Progenitor cell of endocrine pancreas (in vitro differentiated cells): Measurements from ENCODE around the gene GUCY1A2. TPM values are rescaled to one million over a fixed set of nuclear protein-coding genes. Genes with fewer than 3 reads are reported as not detected.

ENCODE experiments used
- DNase-seq: peaks from one replicate; pipeline ENCODE4 v3.0.0; 2021; ENCODE audit warnings: low spot score; ENCODE audit not compliant: unreplicated experiment
- H3K27ac Mint-ChIP-seq: 2 replicates; pipeline ENCODE4 v1.8.0; 2021; ENCODE audit warnings: mild to moderate bottlenecking, moderate library complexity, mixed read lengths
- H3K27me3 Mint-ChIP-seq: 2 replicates; pipeline ENCODE4 v1.8.0; 2021; ENCODE audit warnings: mixed read lengths
- H3K36me3 Mint-ChIP-seq: 2 replicates; pipeline ENCODE4 v1.8.0; 2022; ENCODE audit warnings: mixed read lengths; ENCODE audit not compliant: insufficient read depth
- H3K4me1 Mint-ChIP-seq: 2 replicates; pipeline ENCODE4 v1.8.0; 2021; ENCODE audit warnings: low read depth, mixed read lengths
- H3K4me3 Mint-ChIP-seq: 2 replicates; pipeline ENCODE4 v1.8.0; 2021; ENCODE audit warnings: low read depth, mild to moderate bottlenecking, moderate library complexity, mixed read lengths
- H3K9me3 Mint-ChIP-seq: 2 replicates; pipeline ENCODE4 v1.8.0; 2021; ENCODE audit warnings: low read depth, mixed read lengths
- total RNA-seq: library from RNA; stranded (reverse); gene quantifications from 2 replicates; pipeline ENCODE4 v1.2.1, GENCODE V29; 2021
- TF ChIP-seq, protein P1 (sequence below): fragments of 200-600 bp; sonication (generic); IDR thresholded peaks from one replicate; pipeline ENCODE4 v1.5.0; 2021; ENCODE audit warnings: antibody characterized with exemption, mild to moderate bottlenecking; ENCODE audit not compliant: unreplicated experiment

GUCY1A2 gene
- total RNA-seq, 1 donor from 2014 or later: 38.5 TPM

DNA sequence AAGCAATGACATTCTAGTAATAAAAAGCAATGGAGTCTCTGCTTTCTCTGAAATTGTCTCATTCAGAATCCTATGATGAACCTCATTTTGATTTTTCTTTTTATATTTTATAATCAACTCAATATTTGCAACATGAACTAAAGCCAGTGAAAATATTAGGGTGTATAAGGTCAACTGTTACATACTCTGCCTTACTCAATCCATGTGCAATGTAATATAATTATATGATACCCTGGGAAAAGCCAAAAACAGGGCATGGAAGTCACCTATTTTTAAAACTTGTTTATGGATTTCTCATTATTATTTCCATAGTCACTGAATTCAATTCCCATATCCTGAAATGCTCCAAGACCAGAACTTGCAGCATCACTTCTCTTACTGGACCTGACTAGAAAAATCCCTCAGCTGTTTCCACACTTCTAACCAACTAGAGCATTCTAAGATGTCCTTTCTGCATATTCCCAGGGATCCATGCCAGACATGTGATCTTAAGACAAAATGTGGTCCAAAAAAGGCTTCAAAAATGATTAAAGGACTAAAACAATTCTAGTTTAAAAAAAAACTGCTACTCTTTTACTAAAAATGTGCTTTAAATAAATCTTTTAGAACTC, 97.3 kb downstream of the GUCY1A2 start:
- Mint-ChIP-seq H3K4me1 (peaks cover 13% of the 10 kb centered on the region), H3K27me3 (no peaks in the 10 kb centered on the region), H3K36me3 (peaks cover 4% of the 10 kb centered on the region), H3K9me3 (no peaks in the 10 kb centered on the region), H3K4me3 (no peak overlapping the region), H3K27ac (no peak overlapping the region)
- DNase-seq: no peak
- TF ChIP-seq, protein P1, sequence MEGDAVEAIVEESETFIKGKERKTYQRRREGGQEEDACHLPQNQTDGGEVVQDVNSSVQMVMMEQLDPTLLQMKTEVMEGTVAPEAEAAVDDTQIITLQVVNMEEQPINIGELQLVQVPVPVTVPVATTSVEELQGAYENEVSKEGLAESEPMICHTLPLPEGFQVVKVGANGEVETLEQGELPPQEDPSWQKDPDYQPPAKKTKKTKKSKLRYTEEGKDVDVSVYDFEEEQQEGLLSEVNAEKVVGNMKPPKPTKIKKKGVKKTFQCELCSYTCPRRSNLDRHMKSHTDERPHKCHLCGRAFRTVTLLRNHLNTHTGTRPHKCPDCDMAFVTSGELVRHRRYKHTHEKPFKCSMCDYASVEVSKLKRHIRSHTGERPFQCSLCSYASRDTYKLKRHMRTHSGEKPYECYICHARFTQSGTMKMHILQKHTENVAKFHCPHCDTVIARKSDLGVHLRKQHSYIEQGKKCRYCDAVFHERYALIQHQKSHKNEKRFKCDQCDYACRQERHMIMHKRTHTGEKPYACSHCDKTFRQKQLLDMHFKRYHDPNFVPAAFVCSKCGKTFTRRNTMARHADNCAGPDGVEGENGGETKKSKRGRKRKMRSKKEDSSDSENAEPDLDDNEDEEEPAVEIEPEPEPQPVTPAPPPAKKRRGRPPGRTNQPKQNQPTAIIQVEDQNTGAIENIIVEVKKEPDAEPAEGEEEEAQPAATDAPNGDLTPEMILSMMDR: no peak

DNA sequence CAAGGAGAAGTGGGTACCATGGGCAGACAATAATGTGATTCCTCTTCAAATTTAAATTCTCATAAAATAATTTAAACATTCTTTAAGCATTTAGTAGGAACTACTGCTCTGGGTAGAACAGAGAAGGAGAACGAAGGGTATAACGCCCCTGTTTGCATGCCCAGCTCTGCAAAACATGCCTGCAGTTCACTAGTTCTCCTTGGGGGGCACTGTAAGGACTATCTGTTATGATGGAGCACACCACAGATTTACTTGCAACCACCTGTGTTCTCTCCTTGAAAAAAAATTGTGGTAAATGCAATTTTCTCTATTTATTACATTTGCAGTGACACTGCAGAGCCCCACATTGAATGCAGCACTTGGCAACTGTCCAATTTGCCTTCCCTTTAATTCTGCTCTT, 100.3 kb downstream of the GUCY1A2 start:
- Mint-ChIP-seq H3K27me3 (no peaks in the 10 kb centered on the region), H3K36me3 (peaks cover 4% of the 10 kb centered on the region), H3K9me3 (no peaks in the 10 kb centered on the region), H3K27ac (no peak overlapping the region), H3K4me3 (no peak overlapping the region), H3K4me1 (peaks cover 9% of the 10 kb centered on the region)
- TF ChIP-seq, protein P1: peak; percentile 52
- DNase-seq: no peak

DNA sequence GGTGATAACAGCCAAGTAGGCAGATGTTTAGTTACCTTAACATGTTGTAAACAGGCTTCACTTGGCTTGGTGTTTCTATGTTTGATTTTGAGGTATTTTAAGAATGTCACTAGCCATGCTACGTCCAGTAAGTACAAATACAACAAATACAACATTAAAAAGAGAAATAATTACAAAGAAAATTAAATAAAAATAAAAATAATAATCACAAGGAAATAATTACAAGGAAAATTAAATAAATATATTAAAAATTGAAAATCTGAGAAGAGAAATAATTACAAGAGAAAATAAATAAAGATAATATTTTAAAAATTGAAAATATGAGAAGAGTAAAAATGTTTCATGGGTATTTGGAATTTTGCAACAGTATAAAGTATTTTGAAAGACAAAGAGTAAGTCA, 103.9 kb downstream of the GUCY1A2 start:
- H3K36me3 Mint-ChIP-seq: peaks cover 3% of the 10 kb centered on the region
- no peaks in the 10 kb centered on the region for H3K27me3 Mint-ChIP-seq
- no peak for DNase-seq
- no peak overlapping the region for H3K4me3 Mint-ChIP-seq
- no peak overlapping the region for H3K27ac Mint-ChIP-seq
- peaks cover 6% of the 10 kb centered on the region for H3K4me1 Mint-ChIP-seq
- H3K9me3 Mint-ChIP-seq: no peaks in the 10 kb centered on the region
- TF ChIP-seq, protein P1: no peak

DNA sequence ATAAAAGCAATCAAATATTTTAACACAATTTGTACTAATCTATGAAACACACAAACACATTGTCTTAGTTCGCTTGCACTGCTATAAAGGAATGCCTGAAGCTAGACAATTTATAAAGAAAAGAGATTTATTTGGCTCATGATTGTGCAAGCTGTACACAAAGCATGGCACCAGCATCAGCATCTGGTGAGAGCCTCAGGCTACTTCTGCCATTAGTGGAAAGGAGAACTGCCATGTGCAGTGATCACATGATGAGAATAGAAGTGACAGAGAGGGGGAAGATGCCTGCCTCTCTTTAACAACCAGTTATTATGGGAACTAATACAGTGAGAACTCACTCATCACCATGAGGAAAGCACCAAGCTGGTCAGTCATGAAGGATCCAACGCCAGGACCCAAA, 105.1 kb downstream of the GUCY1A2 start:
- H3K4me1 Mint-ChIP-seq: peaks cover under 1% of the 10 kb centered on the region
- H3K9me3 Mint-ChIP-seq: no peaks in the 10 kb centered on the region
- TF ChIP-seq, protein P1: no peak
- no peak overlapping the region for H3K27ac Mint-ChIP-seq
- no peak for DNase-seq
- H3K4me3 Mint-ChIP-seq: no peak overlapping the region
- no peaks in the 10 kb centered on the region for H3K27me3 Mint-ChIP-seq
- H3K36me3 Mint-ChIP-seq: peaks cover 5% of the 10 kb centered on the region

DNA sequence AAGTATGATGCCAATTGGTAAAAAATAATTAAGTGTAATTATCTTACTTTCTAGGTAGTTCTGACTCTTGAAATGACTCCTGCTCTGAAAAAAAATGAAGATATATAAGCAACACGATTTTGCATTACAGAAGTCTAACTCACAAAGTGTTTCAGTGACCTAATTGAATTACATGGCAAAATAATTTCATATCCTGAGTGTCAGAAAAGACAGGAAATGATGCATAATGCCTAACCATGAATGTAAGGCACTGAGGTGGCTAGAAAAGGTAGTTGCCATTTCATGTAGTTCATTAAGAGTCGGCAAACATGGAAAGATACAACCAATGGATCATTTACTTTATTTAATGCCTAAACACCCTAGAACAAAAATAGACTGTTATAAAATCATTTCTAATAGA, 113.5 kb downstream of the GUCY1A2 start:
- TF ChIP-seq, protein P1: no peak
- DNase-seq: no peak
- Mint-ChIP-seq H3K4me3 (no peak overlapping the region), H3K9me3 (peaks cover 4% of the 10 kb centered on the region), H3K4me1 (no peaks in the 10 kb centered on the region), H3K27ac (no peak overlapping the region), H3K27me3 (no peaks in the 10 kb centered on the region), H3K36me3 (peaks cover 18% of the 10 kb centered on the region)
